Cardiac muscle cell (in vitro differentiated cells and primary cell): Measurements from ENCODE around the gene HDAC4. TPM values are rescaled to one million over a fixed set of nuclear protein-coding genes. Genes with fewer than 3 reads are reported as not detected.

ENCODE experiments used
- DNase-seq, 2 donors: peaks; one replicate each; pipeline versions ENCODE4 v3.0.0 to v3.0.0-alpha.2; 2010 to 2017; ENCODE audit warnings: low read depth in 1 of 2, low spot score in 1 of 2
- H3K27ac ChIP-seq: fragments of 200-600 bp; sonication (generic); 2 replicates; pipeline ENCODE4 v1.5.1; 2016
- H3K27me3 ChIP-seq: fragments of 200-600 bp; sonication (generic); 2 replicates; pipeline ENCODE4 v1.6.0; 2016; ENCODE audit warnings: control low read depth
- H3K36me3 ChIP-seq: fragments of 200-600 bp; sonication (generic); 2 replicates; pipeline ENCODE4 v1.5.1; 2016; ENCODE audit warnings: control low read depth
- H3K4me1 ChIP-seq: fragments of 200-600 bp; sonication (generic); 2 replicates; pipeline ENCODE4 v1.8.1; 2017; ENCODE audit warnings: low read depth, mild to moderate bottlenecking, mixed run types
- H3K4me3 ChIP-seq: fragments of 200-600 bp; sonication (generic); 2 replicates; pipeline ENCODE4 v1.5.1; 2016; ENCODE audit warnings: mild to moderate bottlenecking
- H3K9me3 ChIP-seq: fragments of 200-600 bp; sonication (generic); 2 replicates; pipeline ENCODE4 v1.5.1; 2017; ENCODE audit warnings: low read depth, mild to moderate bottlenecking, control low read depth
- CTCF ChIP-seq: IDR thresholded peaks from 2 replicates; pipeline ENCODE4 v1.5.1; 2012; ENCODE audit warnings: low read depth, mild to moderate bottlenecking, low read length
- polyA plus RNA-seq: library from polyadenylated mRNA; unstranded; fragments of >200 nt; fragmentation: Nextera tagmentation; extraction: Ambion mirVana; gene quantifications from 2 replicates; pipeline ENCODE4 v1.2.1, GENCODE V29; 2016
- total RNA-seq: library from RNA; depleted of rRNA; stranded (reverse); fragments of >200 nt; gene quantifications from 2 replicates; pipeline ENCODE4 v1.2.3, GENCODE V29; 2016

Gene HDAC4
- total and polyA plus RNA-seq, 2 experiments from 2014 or later = 7.0 to 41.6 TPM

GRCh38 chr2:239239607-239240413, 161.0 kb downstream of the HDAC4 start:
- Histone ChIP-seq H3K27me3 (no peaks in the 10 kb centered on the region), H3K9me3 (no peaks in the 10 kb centered on the region), H3K36me3 (no peaks in the 10 kb centered on the region), H3K4me1 (no peaks in the 10 kb centered on the region), H3K27ac (no peak overlapping the region), H3K4me3 (no peak overlapping the region)
- peak in 1 of 2 donors; percentile 33 for DNase-seq
- no peak for TF ChIP-seq CTCF

- no peak overlapping the region for H3K27ac ChIP-seq
- no peak for TF ChIP-seq CTCF
- no peaks in the 10 kb centered on the region for H3K4me1 ChIP-seq
- no peak overlapping the region for H3K4me3 ChIP-seq
- H3K27me3 ChIP-seq = no peaks in the 10 kb centered on the region
- no peaks in the 10 kb centered on the region for H3K9me3 ChIP-seq
- H3K36me3 ChIP-seq = no peaks in the 10 kb centered on the region
- DNase-seq = peak in 1 of 2 donors; percentile 10
These were observed 161.8 kb downstream of the HDAC4 start for GRCh38 chr2:239238839-239239606.

- Histone ChIP-seq H3K4me1 (no peaks in the 10 kb centered on the region), H3K4me3 (no peak overlapping the region), H3K27me3 (no peaks in the 10 kb centered on the region), H3K9me3 (no peaks in the 10 kb centered on the region), H3K27ac (no peak overlapping the region), H3K36me3 (no peaks in the 10 kb centered on the region)
- no peak for TF ChIP-seq CTCF
- no peak for DNase-seq
These were observed 162.4 kb downstream of the HDAC4 start for GRCh38 chr2:239238381-239238780.

- no peaks in the 10 kb centered on the region for H3K9me3 ChIP-seq
- no peak for DNase-seq
These were observed 164.0 kb downstream of the HDAC4 start for GRCh38 chr2:239236808-239237205.

More at GRCh38 chr2:239236808-239237205, 164.0 kb downstream of the HDAC4 start:
- H3K4me1 ChIP-seq = no peaks in the 10 kb centered on the region
- H3K27ac ChIP-seq = no peak overlapping the region
- no peak for TF ChIP-seq CTCF
- no peaks in the 10 kb centered on the region for H3K27me3 ChIP-seq
- H3K36me3 ChIP-seq = no peaks in the 10 kb centered on the region
- H3K4me3 ChIP-seq = no peak overlapping the region
